ENCODE measurements around the gene SLC27A6. TPM values are rescaled to one million over a fixed set of nuclear protein-coding genes. Genes with fewer than 3 reads are reported as not detected.

SLC27A6 gene
- polyA plus RNA-seq, 1 donor (not counting 4 experiments of a cell fraction or from before 2014, with no cell fraction given), result 0.80 TPM

GRCh38 chr5:129063483-129064113, 98.3 kb downstream of the SLC27A6 start:
- Histone ChIP-seq H3K9me3 (ENCODE audit: control insufficient read depth, low read depth, low read length) (no peaks in the 10 kb centered on the region), H3K27ac (ENCODE audit: control insufficient read depth, insufficient read depth, low read length) (no peak overlapping the region), H3K9me1 (ENCODE audit: control insufficient read depth, extremely low read depth, insufficient read depth, low read length) (no peaks in the 10 kb centered on the region), H3K27me3 (ENCODE audit: control insufficient read depth, extremely low read depth, insufficient read depth, low read length) (no peaks in the 10 kb centered on the region), H4K20me1 (ENCODE audit: control insufficient read depth, extremely low read depth, insufficient read depth, low read length) (no peaks in the 10 kb centered on the region), H3K4me2 (ENCODE audit: control insufficient read depth, extremely low read depth, insufficient read depth, low read depth, low read length) (no peak overlapping the region), H3K4me1 (ENCODE audit: control insufficient read depth, extremely low read depth, insufficient read depth, low read length) (no peaks in the 10 kb centered on the region), H3K9ac (ENCODE audit: control insufficient read depth, extremely low read depth, insufficient read depth, low read length) (no peak overlapping the region), H3K4me3 (ENCODE audit: control insufficient read depth in 2 of 3, extremely low read depth in 1 of 3, insufficient read depth in 2 of 3, low read depth in 1 of 3, low read length in 3 of 3) (no peak overlapping the region), H3K36me3 (ENCODE audit: control insufficient read depth in 2 of 2, extremely low read depth in 1 of 2, insufficient read depth in 2 of 2, low read length in 2 of 2) (no peaks in the 10 kb centered on the region), H2AFZ (ENCODE audit: control insufficient read depth, low read length) (no peak overlapping the region), H3K79me2 (ENCODE audit: control insufficient read depth, insufficient read depth, low read length) (no peaks in the 10 kb centered on the region)
- dilution Hi-C loops (cut with MboI; ENCODE audit: extremely low pct_ligation_motif_present, low sequenced_read_pairs), result no loop called here
- DNase-seq (ENCODE audit: low read depth, low spot score), result no peak
- FAIRE-seq, result no peak
- no peak for TF ChIP-seq EZH2 (IDR thresholded peaks at IDR 0.05; ENCODE audit: low read length)
- no peak for TF ChIP-seq CTCF (optimal IDR thresholded peaks at IDR 0.05 in 1 of 3, IDR thresholded peaks at IDR 0.05 in 1 of 3, conservative IDR thresholded peaks at IDR 0.05 in 1 of 3; ENCODE audit: extremely low read depth in 1 of 3, insufficient read depth in 2 of 3, low read length in 3 of 3)

GRCh38 chr5:129065721-129066120, 100.4 kb downstream of the SLC27A6 start:
- Histone ChIP-seq H2AFZ (ENCODE audit: control insufficient read depth, low read length) (no peak overlapping the region), H3K27ac (ENCODE audit: control insufficient read depth, insufficient read depth, low read length) (no peak overlapping the region), H4K20me1 (ENCODE audit: control insufficient read depth, extremely low read depth, insufficient read depth, low read length) (no peaks in the 10 kb centered on the region), H3K27me3 (ENCODE audit: control insufficient read depth, extremely low read depth, insufficient read depth, low read length) (no peaks in the 10 kb centered on the region), H3K4me3 (ENCODE audit: control insufficient read depth in 2 of 3, extremely low read depth in 1 of 3, insufficient read depth in 2 of 3, low read depth in 1 of 3, low read length in 3 of 3) (no peak overlapping the region), H3K9me3 (ENCODE audit: control insufficient read depth, low read depth, low read length) (no peaks in the 10 kb centered on the region), H3K4me1 (ENCODE audit: control insufficient read depth, extremely low read depth, insufficient read depth, low read length) (no peaks in the 10 kb centered on the region), H3K79me2 (ENCODE audit: control insufficient read depth, insufficient read depth, low read length) (no peaks in the 10 kb centered on the region), H3K9ac (ENCODE audit: control insufficient read depth, extremely low read depth, insufficient read depth, low read length) (no peak overlapping the region), H3K9me1 (ENCODE audit: control insufficient read depth, extremely low read depth, insufficient read depth, low read length) (no peaks in the 10 kb centered on the region), H3K4me2 (ENCODE audit: control insufficient read depth, extremely low read depth, insufficient read depth, low read depth, low read length) (no peak overlapping the region), H3K36me3 (ENCODE audit: control insufficient read depth in 2 of 2, extremely low read depth in 1 of 2, insufficient read depth in 2 of 2, low read length in 2 of 2) (no peaks in the 10 kb centered on the region)
- dilution Hi-C loops (cut with MboI; ENCODE audit: extremely low pct_ligation_motif_present, low sequenced_read_pairs), result no loop called here
- FAIRE-seq, result no peak
- TF ChIP-seq EZH2 (IDR thresholded peaks at IDR 0.05; ENCODE audit: low read length), result no peak
- no peak for TF ChIP-seq CTCF (optimal IDR thresholded peaks at IDR 0.05 in 1 of 3, IDR thresholded peaks at IDR 0.05 in 1 of 3, conservative IDR thresholded peaks at IDR 0.05 in 1 of 3; ENCODE audit: extremely low read depth in 1 of 3, insufficient read depth in 2 of 3, low read length in 3 of 3)
- no peak for DNase-seq (ENCODE audit: low read depth, low spot score)
